Retina (tissue), 1 donor: ENCODE results near the gene PPP2R3A.

Experiments used
- DNase-seq: peaks from one replicate; pipeline ENCODE4 v3.0.0-alpha.2; 2016

The PPP2R3A gene

GRCh38 chr3:136197159-136197793 lies 231.7 kb downstream of the PPP2R3A start:
- DNase-seq, result no peak
